ENCODE data around the gene PMFBP1. TPM values are rescaled to one million over a fixed set of nuclear protein-coding genes. Genes with fewer than 3 reads are reported as not detected.

Gene PMFBP1
- total RNA-seq, 4 donors from 2014 or later = not detected

DNA sequence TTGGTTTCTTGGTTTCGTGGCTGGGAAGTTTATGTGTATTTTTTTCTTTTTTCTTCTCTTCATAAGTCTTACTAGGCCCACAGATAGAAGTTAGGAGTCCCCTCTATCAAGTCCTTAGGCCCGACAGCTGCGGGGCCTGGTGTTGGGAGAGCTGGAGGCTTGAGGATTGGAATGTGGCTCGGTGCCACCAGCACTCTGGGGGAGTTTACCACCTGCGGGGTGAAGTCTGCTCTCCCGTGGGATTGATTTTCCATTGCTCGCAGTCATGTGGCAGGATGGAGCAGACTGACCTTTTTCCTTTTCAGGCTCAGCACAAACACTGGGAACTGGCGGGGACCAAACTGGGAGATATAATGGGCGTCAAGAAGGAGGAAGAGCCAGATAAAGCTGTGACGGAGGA, 70.8 kb downstream of the PMFBP1 start:
- H3K9me3 ChIP-seq = no peaks in the 10 kb centered on the region
- H3K27ac ChIP-seq = no peak overlapping the region
- in situ Hi-C loops (cut with MboI; ENCODE audit: low sequenced_read_pairs in 4 of 4) (no loop called here), intact Hi-C loops (cut with DNase I; ENCODE audit: low total_unique reads) (no loop called here)
- H3K4me3 ChIP-seq = no peak overlapping the region
- TF ChIP-seq, protein P1, sequence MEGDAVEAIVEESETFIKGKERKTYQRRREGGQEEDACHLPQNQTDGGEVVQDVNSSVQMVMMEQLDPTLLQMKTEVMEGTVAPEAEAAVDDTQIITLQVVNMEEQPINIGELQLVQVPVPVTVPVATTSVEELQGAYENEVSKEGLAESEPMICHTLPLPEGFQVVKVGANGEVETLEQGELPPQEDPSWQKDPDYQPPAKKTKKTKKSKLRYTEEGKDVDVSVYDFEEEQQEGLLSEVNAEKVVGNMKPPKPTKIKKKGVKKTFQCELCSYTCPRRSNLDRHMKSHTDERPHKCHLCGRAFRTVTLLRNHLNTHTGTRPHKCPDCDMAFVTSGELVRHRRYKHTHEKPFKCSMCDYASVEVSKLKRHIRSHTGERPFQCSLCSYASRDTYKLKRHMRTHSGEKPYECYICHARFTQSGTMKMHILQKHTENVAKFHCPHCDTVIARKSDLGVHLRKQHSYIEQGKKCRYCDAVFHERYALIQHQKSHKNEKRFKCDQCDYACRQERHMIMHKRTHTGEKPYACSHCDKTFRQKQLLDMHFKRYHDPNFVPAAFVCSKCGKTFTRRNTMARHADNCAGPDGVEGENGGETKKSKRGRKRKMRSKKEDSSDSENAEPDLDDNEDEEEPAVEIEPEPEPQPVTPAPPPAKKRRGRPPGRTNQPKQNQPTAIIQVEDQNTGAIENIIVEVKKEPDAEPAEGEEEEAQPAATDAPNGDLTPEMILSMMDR (IDR thresholded peaks at IDR 0.05 in 4 of 5, conservative IDR thresholded peaks at IDR 0.05 in 1 of 5) = no peak
- TF ChIP-seq POLR2A (IDR thresholded peaks at IDR 0.05) = no peak
- no peaks in the 10 kb centered on the region for H3K4me1 ChIP-seq
- H3K36me3 ChIP-seq = peaks cover 2 to 99% of the 10 kb centered on the region in 2 donors
- ATAC-seq = no peak
- H3K27me3 ChIP-seq = no peaks in the 10 kb centered on the region
- no peak for DNase-seq

DNA sequence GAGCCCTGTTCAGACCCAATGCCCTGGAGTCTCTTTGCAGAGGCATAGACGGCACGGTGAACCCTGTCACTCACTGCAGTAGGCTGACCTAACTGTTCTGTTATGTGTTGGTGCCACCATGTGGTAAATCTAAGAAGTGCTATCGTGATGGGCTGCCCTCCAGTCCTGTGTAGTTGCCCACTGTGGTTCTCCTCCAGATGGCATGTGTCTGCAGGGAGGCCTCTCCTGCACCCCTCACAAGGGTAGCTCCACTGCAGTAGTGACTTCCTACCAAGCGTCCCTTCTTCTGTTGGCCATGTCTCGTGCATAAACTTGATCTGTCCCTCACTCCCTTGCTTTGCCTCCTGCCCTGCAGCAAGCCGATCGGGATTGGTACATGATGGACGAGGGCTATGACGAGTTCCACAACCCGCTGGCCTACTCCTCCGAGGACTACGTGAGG, 72.6 kb downstream of the PMFBP1 start:
- TF ChIP-seq, protein P1 (IDR thresholded peaks at IDR 0.05 in 4 of 5, conservative IDR thresholded peaks at IDR 0.05 in 1 of 5) = peak; percentile 39 to 60 (median 53)
- TF ChIP-seq POLR2A (IDR thresholded peaks at IDR 0.05) = no peak

DNA sequence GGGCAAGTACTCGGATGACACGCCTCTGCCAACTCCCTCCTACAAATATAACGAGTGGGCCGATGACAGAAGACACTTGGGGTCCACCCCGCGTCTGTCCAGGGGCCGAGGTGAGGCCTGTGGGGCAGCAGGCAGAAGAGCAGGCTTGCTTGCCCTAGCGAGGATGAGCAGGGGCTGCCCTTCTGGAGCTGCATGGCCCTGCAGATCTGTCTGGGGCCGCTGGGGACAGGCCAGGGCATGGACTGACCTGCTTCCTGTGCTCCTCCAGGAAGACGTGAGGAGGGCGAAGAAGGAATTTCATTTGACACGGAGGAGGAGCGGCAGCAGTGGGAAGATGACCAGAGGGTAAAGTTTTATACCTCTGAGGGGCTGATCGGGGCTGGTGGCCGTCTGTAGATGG, 73.0 kb downstream of the PMFBP1 start:
- in situ Hi-C loops (cut with MboI; ENCODE audit: low sequenced_read_pairs in 4 of 4) = loop anchor here in 3 of 4 donors (10.0 kb wide), 2 partner anchors 84 to 284 kb away; no protein-coding TSS in a partner anchor
- H3K27ac ChIP-seq = no peak overlapping the region
- peaks cover 15 to 18% of the 10 kb centered on the region in 2 donors for H3K4me1 ChIP-seq
- ATAC-seq = no peak
- H3K4me3 ChIP-seq = no peak overlapping the region
- H3K9me3 ChIP-seq = no peaks in the 10 kb centered on the region
- peaks cover 2 to 77% of the 10 kb centered on the region in 2 donors for H3K36me3 ChIP-seq
- no peaks in the 10 kb centered on the region for H3K27me3 ChIP-seq
- TF ChIP-seq POLR2A (IDR thresholded peaks at IDR 0.05) = no peak
- intact Hi-C loops (cut with DNase I; ENCODE audit: low total_unique reads) = loop anchor here (1.0 kb wide), 1 partner anchor 33 kb away; no protein-coding TSS in a partner anchor
- DNase-seq = no peak

More for the DNA sequence above, 72.6 kb downstream of the PMFBP1 start:
- ATAC-seq = peak; percentile 82 to 91
- intact Hi-C loops (cut with DNase I; ENCODE audit: low total_unique reads) = loop anchor here (1.0 kb wide), 1 partner anchor 33 kb away; no protein-coding TSS in a partner anchor
- peak in 1 of 2 donors; percentile 36 for DNase-seq
- Histone ChIP-seq H3K36me3 (peaks cover 2 to 82% of the 10 kb centered on the region in 2 donors), H3K27me3 (no peaks in the 10 kb centered on the region), H3K9me3 (no peaks in the 10 kb centered on the region), H3K4me3 (no peak overlapping the region), H3K4me1 (peaks cover 14 to 15% of the 10 kb centered on the region in 2 donors), H3K27ac (no peak overlapping the region)
- in situ Hi-C loops (cut with MboI; ENCODE audit: low sequenced_read_pairs in 4 of 4) = loop anchor here in 3 of 4 donors (10.0 kb wide), 2 partner anchors 85 to 285 kb away; no protein-coding TSS in a partner anchor

DNA sequence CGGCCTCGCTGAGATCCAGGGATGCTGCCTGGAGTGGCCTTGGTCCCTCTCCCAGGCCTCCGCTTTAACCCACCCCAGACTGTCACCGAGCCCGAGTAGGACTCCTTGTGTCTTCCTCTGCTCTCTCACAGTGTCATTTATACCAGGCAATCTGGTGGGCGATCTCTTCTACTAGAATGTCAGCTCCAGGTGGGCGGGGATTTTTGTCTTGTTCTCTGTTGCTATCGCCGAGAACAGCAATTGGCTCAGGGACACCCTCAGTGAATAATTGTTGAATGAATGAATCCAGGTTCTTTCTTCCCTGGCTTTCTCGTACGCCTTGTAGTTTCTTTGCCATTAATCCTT, 77.7 kb downstream of the PMFBP1 start:
- ATAC-seq (peak; percentile 5 to 6), DNase-seq (no peak)
- Histone ChIP-seq H3K4me1 (peaks cover 29 to 32% of the 10 kb centered on the region in 2 donors), H3K36me3 (peaks cover 2 to 38% of the 10 kb centered on the region in 2 donors), H3K27ac (peak overlapping the region; percentile 87 to 96 (median 92)), H3K4me3 (peak overlapping the region; percentile 87 to 95 (median 90)), H3K27me3 (no peaks in the 10 kb centered on the region), H3K9me3 (no peaks in the 10 kb centered on the region)
- intact Hi-C loops (cut with DNase I; ENCODE audit: low total_unique reads) = no loop called here
- TF ChIP-seq, protein P1 (IDR thresholded peaks at IDR 0.05 in 4 of 5, conservative IDR thresholded peaks at IDR 0.05 in 1 of 5) = no peak
- TF ChIP-seq POLR2A (IDR thresholded peaks at IDR 0.05) = no peak
- in situ Hi-C loops (cut with MboI; ENCODE audit: low sequenced_read_pairs in 4 of 4) = loop anchor here in 3 of 4 donors (10.0 kb wide), 2 partner anchors 79 to 279 kb away; no protein-coding TSS in a partner anchor

DNA sequence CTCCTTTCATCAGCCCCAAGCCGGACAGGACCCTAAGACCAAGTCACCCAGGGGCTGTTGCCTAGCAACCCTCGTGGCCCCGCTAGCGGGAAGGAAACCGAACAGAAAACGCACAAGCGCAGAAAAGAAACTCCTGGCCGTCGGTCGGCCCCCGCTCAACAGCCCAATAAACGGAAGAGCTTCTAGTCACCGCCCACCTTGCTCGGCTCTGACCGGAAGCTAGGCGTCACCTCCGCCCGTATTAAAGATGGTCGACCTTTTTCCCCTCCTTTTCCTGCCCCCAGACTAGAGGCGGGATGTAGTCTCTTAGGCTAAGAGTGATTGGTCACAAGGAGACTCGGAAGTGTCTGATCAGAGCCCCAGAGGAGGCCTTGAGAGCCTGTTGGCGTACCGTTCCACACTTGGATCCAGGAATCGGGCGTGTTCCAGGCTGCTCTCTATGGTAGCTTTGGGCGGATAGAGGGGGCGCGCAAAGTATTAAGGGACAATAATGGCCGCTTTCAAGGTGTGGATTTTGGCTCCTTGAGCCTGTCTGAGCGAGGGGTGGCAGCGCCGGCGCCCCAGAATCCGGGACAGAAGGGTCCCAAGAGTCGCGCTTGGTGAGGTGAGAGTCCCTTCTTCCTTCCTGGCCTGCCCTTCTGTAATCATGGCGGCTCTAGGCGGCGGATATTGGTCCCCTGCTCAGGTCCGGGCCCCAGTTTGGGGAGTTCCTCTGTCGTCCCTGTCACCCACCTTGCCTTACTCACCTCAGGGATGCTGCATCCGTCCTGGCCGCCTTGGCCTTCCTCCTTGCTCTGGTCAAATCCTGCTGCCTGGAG, 78.3 kb downstream of the PMFBP1 start, which contains the start of the genes DHX38 and TXNL4B:
Gene DHX38 (plus strand): TSS at position 400 of the 818 bp plus-strand sequence. CDS start 2,311 bp downstream, outside the sequence.
Gene TXNL4B (minus strand): TSS at position 173 of the 818 bp plus-strand sequence. CDS start 2,871 bp downstream, outside the sequence.
- TF ChIP-seq POLR2A (IDR thresholded peaks at IDR 0.05) = peak; percentile 87 to 93
- TF ChIP-seq, protein P1 (IDR thresholded peaks at IDR 0.05 in 4 of 5, conservative IDR thresholded peaks at IDR 0.05 in 1 of 5) = no peak
- in situ Hi-C loops (cut with MboI; ENCODE audit: low sequenced_read_pairs in 4 of 4) (loop anchor here in 3 of 4 donors (10.0 kb wide), 2 partner anchors 79 to 279 kb away; no protein-coding TSS in a partner anchor), intact Hi-C loops (cut with DNase I; ENCODE audit: low total_unique reads) (loop anchor here (1.0 to 2.0 kb wide), 3 partner anchors 85 to 631 kb away; partner anchors contain the start of genes DHODH, IST1 and ZNF23)
- DNase-seq (peak; percentile 94 to 95), ATAC-seq (peak; percentile 99 to 100)
- Histone ChIP-seq H3K9me3 (no peaks in the 10 kb centered on the region), H3K27me3 (no peaks in the 10 kb centered on the region), H3K4me3 (peak within 1 kb of the TSS; percentile 89 to 95 (median 92)), H3K4me1 (peaks cover 29 to 32% of the 10 kb centered on the region in 2 donors), H3K36me3 (peaks cover 2 to 38% of the 10 kb centered on the region in 2 donors), H3K27ac (peak within 1 kb of the TSS; percentile 87 to 96 (median 92))
